DND-41 (cell line): ENCODE measurements around the gene ADGRB3.
"Not testable (repeated sequence)": the region's sequence is repeated elsewhere in the genome, so short reads cannot be mapped to it uniquely, and the experiment has no call there.

Experiments
- ATAC-seq: fragments of 200-7000 bp; cut with Tn5 transposase; 3 replicates; pipeline ENCODE4 v1.9.1; 2021; ENCODE audit warnings: low read depth; ENCODE audit not compliant: insufficient read depth
- DNase-seq: peaks from one replicate; pipeline ENCODE4 v3.0.0-alpha.2; 2020
- H2AFZ ChIP-seq: 2 replicates; pipeline ENCODE4 v1.6.0; 2012; ENCODE audit warnings: low read depth, low read length
- H3K27ac ChIP-seq: 2 replicates; pipeline ENCODE4 v1.5.1; 2012; ENCODE audit warnings: low read length, inconsistent platforms
- H3K27me3 ChIP-seq: fragments of 200-600 bp; sonication (generic); 2 replicates; pipeline ENCODE4 v1.6.0; 2012; ENCODE audit warnings: low read length, mild to moderate bottlenecking, inconsistent platforms; ENCODE audit not compliant: insufficient read depth, poor library complexity
- H3K36me3 ChIP-seq: 2 replicates; pipeline ENCODE4 v1.5.1; 2012; ENCODE audit warnings: low read length, inconsistent platforms; ENCODE audit not compliant: insufficient read depth
- H3K4me1 ChIP-seq: 2 replicates; pipeline ENCODE4 v1.5.1; 2012; ENCODE audit warnings: mild to moderate bottlenecking, low read length; ENCODE audit not compliant: insufficient read depth
- H3K4me2 ChIP-seq: 2 replicates; pipeline ENCODE4 v1.6.0; 2012; ENCODE audit warnings: mild to moderate bottlenecking, moderate library complexity, low read length, inconsistent platforms; ENCODE audit not compliant: insufficient read depth
- H3K4me3 ChIP-seq, 2 experiments: fragments of 200-600 bp in 1 of 2; shearing (Covaris generic) in 1 of 2; 2 replicates each; pipeline ENCODE4 v1.5.1; 2012 to 2016; ENCODE audit warnings: inconsistent platforms in 2 of 2, low read length in 2 of 2, mild to moderate bottlenecking in 2 of 2, low read depth in 1 of 2, moderate library complexity in 1 of 2
- H3K79me2 ChIP-seq: 2 replicates; pipeline ENCODE4 v1.6.0; 2012; ENCODE audit warnings: low read length, inconsistent platforms; ENCODE audit not compliant: insufficient read depth
- H3K9ac ChIP-seq: 2 replicates; pipeline ENCODE4 v1.6.0; 2012; ENCODE audit warnings: low read depth, mild to moderate bottlenecking, inconsistent platforms, low read length, moderate library complexity
- H3K9me3 ChIP-seq: 2 replicates; pipeline ENCODE4 v1.5.1; 2012; ENCODE audit warnings: low read length, moderate library complexity, mild to moderate bottlenecking, inconsistent platforms; ENCODE audit not compliant: insufficient read depth, severe bottlenecking
- H4K20me1 ChIP-seq: 2 replicates; pipeline ENCODE4 v1.6.0; 2012; ENCODE audit warnings: low read length; ENCODE audit not compliant: insufficient read depth
- CTCF ChIP-seq: IDR thresholded peaks from 2 replicates; pipeline ENCODE4 v1.5.1; 2012; ENCODE audit warnings: borderline replicate concordance, low read length, moderate library complexity, mild to moderate bottlenecking; ENCODE audit not compliant: poor library complexity, severe bottlenecking; ENCODE audit errors: extremely low read depth
- EZH2 ChIP-seq: IDR thresholded peaks from 3 replicates; pipeline ENCODE4 v1.6.1; 2012; ENCODE audit warnings: borderline replicate concordance, low read depth, mild to moderate bottlenecking, moderate library complexity, low read length, inconsistent platforms; ENCODE audit not compliant: severe bottlenecking

ADGRB3 gene

GRCh38 chr6:68975064-68975463 is 340.0 kb downstream of the ADGRB3 start:
- Histone ChIP-seq H3K9me3 (no peaks in the 10 kb centered on the region), H2AFZ (no peak overlapping the region), H3K9ac (no peak overlapping the region), H3K4me1 (no peaks in the 10 kb centered on the region), H3K4me2 (no peak overlapping the region), H3K4me3 (no peak overlapping the region), H3K36me3 (no peaks in the 10 kb centered on the region), H4K20me1 (no peaks in the 10 kb centered on the region), H3K27me3 (no peaks in the 10 kb centered on the region), H3K27ac (no peak overlapping the region), H3K79me2 (no peaks in the 10 kb centered on the region)
- DNase-seq (no peak), ATAC-seq (no peak)
- no peak for TF ChIP-seq EZH2
- TF ChIP-seq CTCF: no peak

GRCh38 chr6:68975816-68976215 is 340.7 kb downstream of the ADGRB3 start:
- TF ChIP-seq EZH2 (no peak), CTCF (no peak)
- Histone ChIP-seq H3K36me3 (no peaks in the 10 kb centered on the region), H2AFZ (no peak overlapping the region), H3K4me2 (no peak overlapping the region), H3K79me2 (no peaks in the 10 kb centered on the region), H4K20me1 (no peaks in the 10 kb centered on the region), H3K9ac (no peak overlapping the region), H3K4me3 (no peak overlapping the region), H3K27ac (no peak overlapping the region), H3K27me3 (no peaks in the 10 kb centered on the region), H3K4me1 (no peaks in the 10 kb centered on the region), H3K9me3 (no peaks in the 10 kb centered on the region)
- no peak for ATAC-seq
- no peak for DNase-seq

GRCh38 chr6:68976260-68976659 is 341.2 kb downstream of the ADGRB3 start:
- H3K27me3 ChIP-seq: no peaks in the 10 kb centered on the region
- H4K20me1 ChIP-seq: no peaks in the 10 kb centered on the region
- H3K27ac ChIP-seq: no peak overlapping the region
- no peak overlapping the region for H3K9ac ChIP-seq
- H3K4me3 ChIP-seq: no peak overlapping the region
- no peak for TF ChIP-seq CTCF
- TF ChIP-seq EZH2: no peak
- no peaks in the 10 kb centered on the region for H3K36me3 ChIP-seq
- DNase-seq (no peak), ATAC-seq (no peak)
- no peak overlapping the region for H3K4me2 ChIP-seq
- H2AFZ ChIP-seq: no peak overlapping the region
- H3K79me2 ChIP-seq: no peaks in the 10 kb centered on the region
- H3K4me1 ChIP-seq: no peaks in the 10 kb centered on the region
- H3K9me3 ChIP-seq: no peaks in the 10 kb centered on the region

- Histone ChIP-seq H3K27me3 (no peaks in the 10 kb centered on the region), H2AFZ (no peak overlapping the region), H4K20me1 (no peaks in the 10 kb centered on the region), H3K4me1 (no peaks in the 10 kb centered on the region), H3K9ac (no peak overlapping the region), H3K9me3 (no peaks in the 10 kb centered on the region), H3K79me2 (no peaks in the 10 kb centered on the region), H3K4me2 (no peak overlapping the region), H3K27ac (no peak overlapping the region), H3K36me3 (no peaks in the 10 kb centered on the region), H3K4me3 (no peak overlapping the region)
- no peak for ATAC-seq
- TF ChIP-seq EZH2: no peak
- TF ChIP-seq CTCF: no peak
- no peak for DNase-seq
These were observed 343.3 kb downstream of the ADGRB3 start for GRCh38 chr6:68978411-68978810.

GRCh38 chr6:68981668-68982067 is 346.6 kb downstream of the ADGRB3 start:
- not testable (repeated sequence) for H3K79me2 ChIP-seq, H3K4me3 ChIP-seq, H3K9ac ChIP-seq, DNase-seq, H3K4me2 ChIP-seq, H4K20me1 ChIP-seq, H2AFZ ChIP-seq, H3K4me1 ChIP-seq, H3K36me3 ChIP-seq, H3K27ac ChIP-seq, H3K9me3 ChIP-seq, H3K27me3 ChIP-seq, ATAC-seq
